ENCODE measurements around the gene EFNA5.
"Not testable (repeated sequence)": the region's sequence is repeated elsewhere in the genome, so short reads cannot be mapped to it uniquely, and the experiment has no call there.

GRCh38 chr5:107451827-107452226 is 218.9 kb downstream of the EFNA5 start:
- TF ChIP-seq CTCF (conservative IDR thresholded peaks at IDR 0.05); EZH2 (IDR thresholded peaks at IDR 0.05; ENCODE audit: low read depth): not testable (repeated sequence)

Measured in PC-9 (cell line).